Natural killer cell (primary cell): ENCODE results near the gene GNB2. TPM values are rescaled to one million over a fixed set of nuclear protein-coding genes. Genes with fewer than 3 reads are reported as not detected.
"Not testable (repeated sequence)": the region's sequence is repeated elsewhere in the genome, so short reads cannot be mapped to it uniquely, and the experiment has no call there.

Source experiments
- ATAC-seq, 3 donors: fragments of 150-1000 bp in 2 of 3; fragments of 200-7000 bp in 1 of 3; cut with Tn5 transposase; 1 replicate in 1 of 3; 2 replicates in 2 of 3; pipeline ENCODE4 v1.10.0; 2021; ENCODE audit warnings: mild to moderate bottlenecking in 2 of 3, moderate library complexity in 2 of 3
- DNase-seq, 2 donors: peaks; one replicate each; pipeline versions ENCODE4 v3.0.0 to v3.0.0-alpha.2; 2013 to 2021; ENCODE audit warnings: mixed read lengths in 1 of 2
- H3K27ac ChIP-seq: one replicate; pipeline ENCODE4 v1.5.1; 2013; ENCODE audit warnings: mild to moderate bottlenecking, low read length
- H3K27me3 ChIP-seq: one replicate; pipeline ENCODE4 v1.6.1; 2013; ENCODE audit warnings: low read length; ENCODE audit not compliant: control insufficient read depth, insufficient read depth
- H3K36me3 ChIP-seq: one replicate; pipeline ENCODE4 v1.6.1; 2013; ENCODE audit warnings: low read length; ENCODE audit not compliant: control insufficient read depth, insufficient read depth
- H3K4me1 ChIP-seq: one replicate; pipeline ENCODE4 v1.6.1; 2013; ENCODE audit warnings: low read length; ENCODE audit not compliant: control insufficient read depth, insufficient read depth
- H3K4me3 ChIP-seq: one replicate; pipeline ENCODE4 v1.5.1; 2013; ENCODE audit warnings: low read length
- H3K9me3 ChIP-seq: one replicate; pipeline ENCODE4 v1.6.1; 2013; ENCODE audit warnings: low read length; ENCODE audit not compliant: control insufficient read depth, insufficient read depth
- H3K27ac Mint-ChIP-seq, 2 donors: one replicate each; pipeline ENCODE4 v1.8.0; 2022; ENCODE audit warnings: mild to moderate bottlenecking in 2 of 2, mixed read lengths in 2 of 2, moderate library complexity in 1 of 2
- H3K27me3 Mint-ChIP-seq, 2 donors: one replicate each; pipeline ENCODE4 v1.8.0; 2022; ENCODE audit warnings: low read depth in 2 of 2, mixed read lengths in 2 of 2
- H3K36me3 Mint-ChIP-seq: one replicate; pipeline ENCODE4 v1.8.0; 2022; ENCODE audit warnings: mixed read lengths
- H3K4me1 Mint-ChIP-seq, 2 donors: one replicate each; pipeline ENCODE4 v1.8.0; 2022; ENCODE audit warnings: mixed read lengths in 2 of 2
- H3K4me3 Mint-ChIP-seq: one replicate; pipeline ENCODE4 v1.8.0; 2022; ENCODE audit warnings: mild to moderate bottlenecking, moderate library complexity, mixed read lengths
- H3K9me3 Mint-ChIP-seq, 2 donors: one replicate each; pipeline ENCODE4 v1.8.0; 2022; ENCODE audit warnings: mixed read lengths in 2 of 2
- CTCF ChIP-seq: fragments of 200-600 bp; IDR thresholded peaks from one replicate; pipeline ENCODE4 v1.8.0; 2022; ENCODE audit warnings: antibody characterized with exemption
- WGBS: methylation state at CpG from one replicate; pipeline ENCODE4 v1.1.7; 2013; ENCODE audit warnings: missing lambda C conversion rate; ENCODE audit not compliant: insufficient coverage; 5-methylcytosine and 5-hydroxymethylcytosine counted together
- intact Hi-C: fragments of 100-400 bp; cut with micrococcal nuclease; formaldehyde crosslinking; loops from one replicate; pipeline ENCODE4 v1.14.2; 2022
- total RNA-seq, 4 donors: library from RNA; stranded (reverse); fragments of 120-200 nt in 1 of 4; gene quantifications; one replicate each; pipeline versions ENCODE4 v1.2.3 to v1.2.4, GENCODE V29; 2013 to 2022

Gene GNB2
- total RNA-seq, 3 donors from 2014 or later (not counting 1 experiment from before 2014, with no cell fraction given) = 194 to 227 (median 212) TPM

- H3K36me3 ChIP-seq = no peaks in the 10 kb centered on the region
- peaks cover 6 to 21% of the 10 kb centered on the region in 2 donors for H3K4me1 Mint-ChIP-seq
- 97% methylated on average over 6 of the region's 6 CpGs for WGBS
- no peak overlapping the region for H3K27ac Mint-ChIP-seq
- DNase-seq (no peak), ATAC-seq (no peak)
- peaks cover 16% of the 10 kb centered on the region for H3K4me1 ChIP-seq
- peak overlapping the region; percentile 6 for H3K4me3 Mint-ChIP-seq
- no peaks in the 10 kb centered on the region for H3K27me3 ChIP-seq
- no peak for TF ChIP-seq CTCF
- no peaks in the 10 kb centered on the region for H3K9me3 Mint-ChIP-seq
- H3K27ac ChIP-seq = no peak overlapping the region
- H3K9me3 ChIP-seq = no peaks in the 10 kb centered on the region
- intact Hi-C loops = no loop called here
- no peak overlapping the region for H3K4me3 ChIP-seq
- no peaks in the 10 kb centered on the region for H3K36me3 Mint-ChIP-seq
- H3K27me3 Mint-ChIP-seq = no peaks in the 10 kb centered on the region
Observed at GRCh38 chr7:100708395-100708794, 34.9 kb downstream of the GNB2 start.

GRCh38 chr7:100710452-100710851 is 36.9 kb downstream of the GNB2 start:
- Histone ChIP-seq H3K4me1 (peaks cover 10% of the 10 kb centered on the region), H3K4me3 (no peak overlapping the region), H3K36me3 (no peaks in the 10 kb centered on the region), H3K9me3 (no peaks in the 10 kb centered on the region), H3K27ac (no peak overlapping the region), H3K27me3 (no peaks in the 10 kb centered on the region)
- Mint-ChIP-seq H3K4me3 (no peak overlapping the region), H3K9me3 (no peaks in the 10 kb centered on the region), H3K27me3 (no peaks in the 10 kb centered on the region), H3K27ac (no peak overlapping the region), H3K36me3 (no peaks in the 10 kb centered on the region), H3K4me1 (peaks cover 6 to 21% of the 10 kb centered on the region in 2 donors)
- intact Hi-C loops = no loop called here
- TF ChIP-seq CTCF = no peak
- WGBS = over 99% methylated on average over 4 of the region's 4 CpGs
- DNase-seq (no peak), ATAC-seq (no peak)

- no peaks in the 10 kb centered on the region for H3K27me3 Mint-ChIP-seq
- no peak overlapping the region for H3K27ac ChIP-seq
- peaks cover 6 to 12% of the 10 kb centered on the region in 2 donors for H3K4me1 Mint-ChIP-seq
- H3K9me3 Mint-ChIP-seq = no peaks in the 10 kb centered on the region
- no peaks in the 10 kb centered on the region for H3K9me3 ChIP-seq
- peaks cover 8% of the 10 kb centered on the region for H3K4me1 ChIP-seq
- DNase-seq (no peak), ATAC-seq (no peak)
- no peak for TF ChIP-seq CTCF
- 96% methylated on average over 11 of the region's 11 CpGs for WGBS
- no peak overlapping the region for H3K4me3 Mint-ChIP-seq
- H3K4me3 ChIP-seq = no peak overlapping the region
- H3K27ac Mint-ChIP-seq = no peak overlapping the region
- intact Hi-C loops = no loop called here
- no peaks in the 10 kb centered on the region for H3K27me3 ChIP-seq
- no peaks in the 10 kb centered on the region for H3K36me3 Mint-ChIP-seq
- no peaks in the 10 kb centered on the region for H3K36me3 ChIP-seq
Observed at GRCh38 chr7:100711369-100711768, 37.8 kb downstream of the GNB2 start.

GRCh38 chr7:100714725-100715124 is 41.2 kb downstream of the GNB2 start:
- Mint-ChIP-seq H3K4me3 (no peak overlapping the region), H3K9me3 (peaks cover 0 to 5% of the 10 kb centered on the region in 2 donors), H3K4me1 (no peaks in the 10 kb centered on the region), H3K27ac (no peak overlapping the region), H3K36me3 (no peaks in the 10 kb centered on the region), H3K27me3 (peaks cover 15 to 23% of the 10 kb centered on the region in 2 donors)
- intact Hi-C loops = no loop called here
- no peak for TF ChIP-seq CTCF
- Histone ChIP-seq H3K36me3 (no peaks in the 10 kb centered on the region), H3K4me1 (no peaks in the 10 kb centered on the region), H3K27ac (no peak overlapping the region), H3K4me3 (no peak overlapping the region), H3K27me3 (peaks cover 4% of the 10 kb centered on the region), H3K9me3 (peaks cover 4% of the 10 kb centered on the region)
- ATAC-seq (no peak), DNase-seq (no peak)
- WGBS = 85% methylated on average over 8 of the region's 8 CpGs

- H3K4me1 Mint-ChIP-seq, H3K9me3 ChIP-seq, H3K4me3 ChIP-seq, H3K27ac ChIP-seq, intact Hi-C loops, DNase-seq, H3K27ac Mint-ChIP-seq, H3K36me3 ChIP-seq, ATAC-seq, H3K36me3 Mint-ChIP-seq, H3K9me3 Mint-ChIP-seq, H3K4me3 Mint-ChIP-seq, H3K4me1 ChIP-seq: not testable (repeated sequence)
- 96% methylated on average over 2 of the region's 2 CpGs for WGBS
- peaks cover 30 to 38% of the 10 kb centered on the region in 2 donors for H3K27me3 Mint-ChIP-seq
- peaks cover 17% of the 10 kb centered on the region for H3K27me3 ChIP-seq
Observed at GRCh38 chr7:100717073-100717472, 43.5 kb downstream of the GNB2 start.
